ENCODE data around the gene TGIF1. TPM values are rescaled to one million over a fixed set of nuclear protein-coding genes. Genes with fewer than 3 reads are reported as not detected.

Gene TGIF1
- total RNA-seq, 1 donor from 2014 or later, result 59.3 TPM

- ATAC-seq (no peak), DNase-seq (ENCODE audit: low spot score) (no peak)
- intact Hi-C loops (cut with DNase I), result no loop called here
Measured at GRCh38 chr18:3426074-3426473, 23.9 kb upstream of the TGIF1 start.

GRCh38 chr18:3427944-3428343, 22.0 kb upstream of the TGIF1 start:
- DNase-seq (ENCODE audit: low spot score) (no peak), ATAC-seq (no peak)
- intact Hi-C loops (cut with DNase I), result no loop called here

GRCh38 chr18:3429121-3429520, 20.9 kb upstream of the TGIF1 start:
- intact Hi-C loops (cut with DNase I), result no loop called here

GRCh38 chr18:3434685-3435084, 15.3 kb upstream of the TGIF1 start:
- intact Hi-C loops (cut with DNase I), result no loop called here
- no peak for DNase-seq (ENCODE audit: low spot score)
- ATAC-seq, result no peak

More at GRCh38 chr18:3429121-3429520, 20.9 kb upstream of the TGIF1 start:
- DNase-seq (ENCODE audit: low spot score) (no peak), ATAC-seq (no peak)

- no peak for DNase-seq (ENCODE audit: low spot score)
- no peak for ATAC-seq
- intact Hi-C loops (cut with DNase I), result loop anchor here (10.0 kb wide), 1 partner anchor 224 kb away; no protein-coding TSS in a partner anchor
Measured at GRCh38 chr18:3440341-3440740, 9.6 kb upstream of the TGIF1 start.

GRCh38 chr18:3441290-3441689, 8.7 kb upstream of the TGIF1 start:
- DNase-seq (ENCODE audit: low spot score) (no peak), ATAC-seq (peak; percentile 76)
- intact Hi-C loops (cut with DNase I), result loop anchor here (10.0 kb wide), 1 partner anchor 224 kb away; no protein-coding TSS in a partner anchor

- intact Hi-C loops (cut with DNase I), result loop anchor here (10.0 kb wide), 1 partner anchor 222 kb away; no protein-coding TSS in a partner anchor
Measured at GRCh38 chr18:3442919-3443318, 7.1 kb upstream of the TGIF1 start.

GRCh38 chr18:3444296-3444695, 5.7 kb upstream of the TGIF1 start:
- DNase-seq (ENCODE audit: low spot score), result no peak
- no peak for ATAC-seq
- intact Hi-C loops (cut with DNase I), result loop anchor here (10.0 kb wide), 1 partner anchor 221 kb away; no protein-coding TSS in a partner anchor

More at GRCh38 chr18:3442919-3443318, 7.1 kb upstream of the TGIF1 start:
- DNase-seq (ENCODE audit: low spot score) (no peak), ATAC-seq (no peak)

GRCh38 chr18:3444954-3445353, 5.0 kb upstream of the TGIF1 start:
- DNase-seq (ENCODE audit: low spot score) (no peak), ATAC-seq (no peak)
- intact Hi-C loops (cut with DNase I), result loop anchor here (10.0 kb wide), 1 partner anchor 220 kb away; no protein-coding TSS in a partner anchor

GRCh38 chr18:3447068-3447894, 2.7 kb upstream of the TGIF1 start:
- DNase-seq (ENCODE audit: low spot score), result no peak
- peak; percentile 8 for ATAC-seq
- intact Hi-C loops (cut with DNase I), result loop anchor here (10.0 kb wide), 1 partner anchor 218 kb away; no protein-coding TSS in a partner anchor

GRCh38 chr18:3447895-3448837, 1.8 kb upstream of the TGIF1 start:
- DNase-seq (ENCODE audit: low spot score) (peak; percentile 96), ATAC-seq (peak; percentile 86)
- intact Hi-C loops (cut with DNase I), result loop anchor here (10.0 kb wide), 1 partner anchor 217 kb away; no protein-coding TSS in a partner anchor

- intact Hi-C loops (cut with DNase I), result loop anchor here (10.0 kb wide), 1 partner anchor 216 kb away; no protein-coding TSS in a partner anchor
- DNase-seq (ENCODE audit: low spot score) (peak; percentile 91), ATAC-seq (peak; percentile 48)
Measured at GRCh38 chr18:3448838-3449511, 997 bp upstream of the TGIF1 start.

GRCh38 chr18:3449512-3450011, 410 bp upstream of the TGIF1 start:
- no peak for ATAC-seq
- intact Hi-C loops (cut with DNase I), result loop anchor here (5.0 to 10.0 kb wide), 3 partner anchors 148 to 215 kb away; no protein-coding TSS in a partner anchor

GRCh38 chr18:3450799-3451182, 819 bp downstream of the TGIF1 start:
- no peak for ATAC-seq
- intact Hi-C loops (cut with DNase I), result loop anchor here (5.0 to 10.0 kb wide), 2 partner anchors 147 to 176 kb away; no protein-coding TSS in a partner anchor
- DNase-seq (ENCODE audit: low spot score), result no peak

More at GRCh38 chr18:3449512-3450011, 410 bp upstream of the TGIF1 start:
- peak; percentile 88 for DNase-seq (ENCODE audit: low spot score)

- DNase-seq (ENCODE audit: low spot score), result peak; percentile 98
- ATAC-seq, result peak; percentile 68
- intact Hi-C loops (cut with DNase I), result loop anchor here (5.0 to 10.0 kb wide), 2 partner anchors 146 to 177 kb away; no protein-coding TSS in a partner anchor
Measured at GRCh38 chr18:3451183-3451988, 1.4 kb downstream of the TGIF1 start.

- peak; percentile 81 for DNase-seq (ENCODE audit: low spot score)
- ATAC-seq, result no peak
- intact Hi-C loops (cut with DNase I), result loop anchor here (5.0 to 10.0 kb wide), 2 partner anchors 145 to 177 kb away; no protein-coding TSS in a partner anchor
Measured at GRCh38 chr18:3451989-3452749, 2.2 kb downstream of the TGIF1 start.
